Measurements from ENCODE around the gene EXD2. TPM values are rescaled to one million over a fixed set of nuclear protein-coding genes. Genes with fewer than 3 reads are reported as not detected.

EXD2 gene
- total and polyA plus RNA-seq, 10 of the 15 experiments (the other 5 are each of a cell fraction or from before 2014, with no cell fraction given) = 1.0 to 12.4 (median 4.6) TPM

DNA sequence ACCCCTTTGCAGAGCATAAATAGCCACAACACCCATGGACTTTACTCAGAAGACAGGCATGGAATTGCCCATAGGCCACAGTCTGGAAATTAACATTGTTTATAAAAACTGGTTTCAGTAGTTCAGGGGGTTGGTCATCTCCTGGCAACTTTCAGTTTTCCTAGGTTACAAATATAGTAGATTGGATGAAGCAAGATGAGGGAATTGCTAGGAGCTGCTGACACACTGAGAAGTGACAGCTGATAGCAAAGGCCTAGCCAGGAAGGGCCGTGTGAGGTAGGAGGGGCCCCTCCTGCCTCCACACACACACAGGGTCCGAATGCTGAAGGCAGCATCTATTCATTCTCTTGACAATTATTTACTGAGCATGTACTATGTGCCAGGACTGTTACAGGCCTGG lies 76.9 kb downstream of the EXD2 start:
- FAIRE-seq (no peak), ATAC-seq (no peak), DNase-seq (ENCODE audit: low read depth, low spot score) (no peak)
- intact Hi-C loops (cut with micrococcal nuclease; ENCODE audit: unreplicated experiment) = no loop called here
- no peak overlapping the region for H3K27ac ChIP-seq (ENCODE audit: control insufficient read depth, insufficient read depth)
- peaks cover 5% of the 10 kb centered on the region in 2 experiments for H3K27me3 ChIP-seq (replicated peaks in 1 of 2; ENCODE audit: control insufficient read depth in 2 of 2, insufficient read depth in 2 of 2, low read length in 1 of 2)
- H3K4me2 ChIP-seq (ENCODE audit: control insufficient read depth, insufficient read depth) = no peak overlapping the region
- RAD21 ChIA-PET (ENCODE audit: unreplicated experiment) = interaction anchor here (1.7 kb wide), 1 partner anchor 192 kb away, joined by 3 read pairs; no protein-coding TSS in a partner anchor
- WGBS (ENCODE audit: insufficient coverage, insufficient replicate concordance, low lambda C conversion rate, missing lambda C conversion rate) = 19% methylated on average over 2 of the region's 2 CpGs
- no peaks in the 10 kb centered on the region for H4K20me1 ChIP-seq (ENCODE audit: control insufficient read depth, insufficient read depth)
- no peaks in the 10 kb centered on the region for H3K79me2 ChIP-seq (ENCODE audit: control insufficient read depth, insufficient read depth, low read length)
- no peak overlapping the region for H3K9ac ChIP-seq (ENCODE audit: control insufficient read depth, insufficient read depth, low read length)
- SMC1A ChIA-PET (ENCODE audit: uncharacterized antibody, unreplicated experiment) = interaction anchor here (1.3 kb wide), 1 partner anchor 191 kb away, joined by 3 read pairs; no protein-coding TSS in a partner anchor
- CTCF ChIA-PET = no interaction called here
- TF ChIP-seq USF1 (IDR thresholded peaks at IDR 0.05; ENCODE audit: borderline replicate concordance, extremely low read length, insufficient read depth, low read depth, low read length) = no peak
- no peak for TF ChIP-seq MYC (IDR thresholded peaks at IDR 0.05; ENCODE audit: insufficient read depth, insufficient read length, insufficient replicate concordance, low read length, severe bottlenecking)
- no peak for TF ChIP-seq CBX3 (IDR thresholded peaks at IDR 0.05; ENCODE audit: borderline replicate concordance, low read depth)
- TF ChIP-seq WRNIP1 (IDR thresholded peaks at IDR 0.05; ENCODE audit: borderline replicate concordance, low read depth, low read length) = no peak
- no peak for TF ChIP-seq YY1 (IDR thresholded peaks at IDR 0.05; ENCODE audit: low read depth, low read length)
- TF ChIP-seq POU2F2 (IDR thresholded peaks at IDR 0.05; ENCODE audit: borderline replicate concordance, low read depth, low read length) = no peak
- TF ChIP-seq HDAC6 (IDR thresholded peaks at IDR 0.05; ENCODE audit: unreplicated experiment) = no peak
- no peak for TF ChIP-seq ZZZ3 (IDR thresholded peaks at IDR 0.05; ENCODE audit: control insufficient read depth, insufficient read length, low read depth)
- H2AFZ ChIP-seq (ENCODE audit: control insufficient read depth, low read depth, low read length) = no peak overlapping the region
- no peaks in the 10 kb centered on the region for H3K9me3 ChIP-seq (replicated peaks; ENCODE audit: control insufficient read depth, insufficient read depth, low read length)
- in situ Hi-C loops (cut with MboI) = no loop called here
- no TSS peak for BruUV-seq (replicated peaks)
- no peak overlapping the region for H3K4me3 ChIP-seq
- POLR2A ChIA-PET = no interaction called here
- H3K4me1 ChIP-seq (ENCODE audit: control insufficient read depth, insufficient read depth, low read length) = no peaks in the 10 kb centered on the region
- no peaks in the 10 kb centered on the region for H3K36me3 ChIP-seq (ENCODE audit: control insufficient read depth in 2 of 2, insufficient read depth in 2 of 2, low read length in 1 of 2)
